Activated CD4-positive, alpha-beta memory T cell treated with anti-CD3 and anti-CD28 coated beads for 36 hours (primary cell): ENCODE measurements around the gene FUOM. TPM values are rescaled to one million over a fixed set of nuclear protein-coding genes. Genes with fewer than 3 reads are reported as not detected.
"Not testable (repeated sequence)": the region's sequence is repeated elsewhere in the genome, so short reads cannot be mapped to it uniquely, and the experiment has no call there.

Source experiments
- CTCF ChIA-PET: fragments of 350-600 bp; sonication (Branson Sonifier 250); formaldehyde crosslinking; loops from one replicate; lab custom pipeline; 2021; ENCODE audit warnings: antibody characterized with exemption, inconsistent platforms; lab: Charles Lee
- POLR2A ChIA-PET: fragments of 350-600 bp; sonication (Branson Sonifier 250); formaldehyde crosslinking; loops from one replicate; lab custom pipeline; 2021; ENCODE audit warnings: antibody characterized with exemption; lab: Charles Lee
- DNase-seq: peaks from one replicate; pipeline ENCODE4 v3.0.0-alpha.2; 2020
- H3K27ac Mint-ChIP-seq: one replicate; pipeline ENCODE4 v1.8.0; 2021; ENCODE audit warnings: mixed read lengths
- H3K27me3 Mint-ChIP-seq: one replicate; pipeline ENCODE4 v1.8.0; 2021; ENCODE audit warnings: mixed read lengths
- H3K36me3 Mint-ChIP-seq: one replicate; pipeline ENCODE4 v1.8.0; 2021; ENCODE audit warnings: mixed read lengths
- H3K4me1 Mint-ChIP-seq: one replicate; pipeline ENCODE4 v1.8.0; 2021; ENCODE audit warnings: low read depth, mixed read lengths
- H3K4me3 Mint-ChIP-seq: one replicate; pipeline ENCODE4 v1.8.0; 2021; ENCODE audit warnings: mild to moderate bottlenecking, mixed read lengths
- H3K9me3 Mint-ChIP-seq: one replicate; pipeline ENCODE4 v1.8.0; 2021; ENCODE audit warnings: mixed read lengths
- intact Hi-C: fragments of 100-400 bp; cut with micrococcal nuclease; formaldehyde crosslinking; loops from one replicate; pipeline ENCODE4 v1.15.1; 2023
- total RNA-seq, 2 experiments: library from RNA; stranded (reverse); gene quantifications; one replicate each; pipeline ENCODE4 v1.2.3, GENCODE V29; 2021

The FUOM gene
- total RNA-seq, 2 experiments from 2014 or later, result 46.5 to 49.8 TPM

DNA sequence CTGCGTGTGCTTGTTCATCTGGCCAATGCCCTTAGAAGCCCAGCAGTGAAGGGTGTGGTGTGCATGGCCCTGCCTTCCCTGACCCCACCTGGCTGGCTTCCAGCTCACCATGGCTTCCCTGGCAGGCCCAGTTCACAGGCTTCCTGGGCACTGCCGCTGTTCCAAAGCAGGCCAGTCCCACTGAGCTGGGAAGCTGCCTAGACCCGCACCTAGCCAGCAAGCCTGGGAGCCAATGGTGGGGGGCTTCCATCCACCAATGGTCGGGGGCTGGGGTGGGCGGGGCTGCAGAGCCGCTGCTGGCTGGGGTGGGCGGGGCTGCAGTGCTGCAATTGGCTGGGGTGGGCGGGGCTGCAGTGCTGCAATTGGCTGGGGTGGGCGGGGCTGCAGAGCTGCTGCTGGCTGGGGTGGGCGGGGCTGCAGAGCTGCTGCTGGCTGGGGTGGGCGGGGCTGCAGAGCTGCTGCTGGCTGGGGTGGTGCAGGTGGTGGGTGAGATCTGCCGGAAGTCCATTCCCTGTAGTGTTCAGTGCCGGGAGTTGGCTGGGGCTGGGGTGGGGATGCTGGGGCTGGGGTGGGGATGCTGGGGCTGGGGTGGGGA lies 33.5 kb downstream of the FUOM start:
- peaks cover 20% of the 10 kb centered on the region for H3K27me3 Mint-ChIP-seq
- intact Hi-C loops, result loop anchor here (10.0 kb wide), 1 partner anchor 171 kb away; no protein-coding TSS in a partner anchor
- no peaks in the 10 kb centered on the region for H3K36me3 Mint-ChIP-seq
- CTCF ChIA-PET, result interaction anchor here (0.7 to 0.9 kb wide), 2 partner anchors 16 to 37 kb away, joined by 3 to 5 read pairs; no protein-coding TSS in a partner anchor
- H3K4me1 Mint-ChIP-seq, result peaks cover 4% of the 10 kb centered on the region
- no peaks in the 10 kb centered on the region for H3K9me3 Mint-ChIP-seq
- no peak overlapping the region for H3K4me3 Mint-ChIP-seq
- POLR2A ChIA-PET, result no interaction called here
- peak; percentile 83 for DNase-seq
- no peak overlapping the region for H3K27ac Mint-ChIP-seq

DNA sequence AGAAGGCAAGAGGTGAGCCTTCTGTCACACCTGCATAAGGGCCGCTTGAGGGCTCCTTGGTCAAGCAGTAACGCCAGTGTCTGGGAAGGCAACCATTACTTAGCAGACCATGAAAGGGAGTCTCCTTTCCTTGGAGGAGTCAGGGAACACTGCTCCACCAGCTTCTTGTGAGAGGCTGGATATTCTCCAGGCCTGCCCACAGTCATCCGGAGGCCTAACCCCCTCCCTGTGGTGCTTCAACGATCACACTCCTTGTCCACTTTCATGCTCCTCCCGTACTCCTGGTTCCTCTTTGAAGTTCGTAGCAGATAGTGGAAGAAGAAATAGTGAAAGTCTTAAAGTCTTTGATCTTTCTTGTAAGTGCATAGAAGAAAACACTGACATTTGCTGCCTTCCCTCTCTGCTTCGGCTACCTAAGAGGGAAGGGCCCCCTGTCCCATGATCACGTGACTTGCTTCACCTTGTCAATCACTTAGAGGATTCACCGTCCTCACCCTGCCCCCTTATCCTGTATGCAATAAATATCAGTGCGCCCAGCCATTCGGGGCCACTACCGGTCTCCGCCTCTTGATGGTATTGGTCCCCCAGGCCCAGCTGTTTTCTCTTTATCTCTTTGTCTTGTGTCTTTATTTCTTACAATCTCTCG lies 35.6 kb downstream of the FUOM start:
- intact Hi-C loops, result loop anchor here (10.0 kb wide), 1 partner anchor 173 kb away; no protein-coding TSS in a partner anchor
- Mint-ChIP-seq H3K4me1 (peaks cover 11% of the 10 kb centered on the region), H3K27me3 (peaks cover 13% of the 10 kb centered on the region)
- POLR2A ChIA-PET, H3K36me3 Mint-ChIP-seq, H3K9me3 Mint-ChIP-seq, DNase-seq, H3K27ac Mint-ChIP-seq, H3K4me3 Mint-ChIP-seq: not testable (repeated sequence)
- CTCF ChIA-PET, result interaction anchor here (1.6 kb wide), 1 partner anchor 8 kb away, joined by 7 read pairs; no protein-coding TSS in a partner anchor

- H3K27me3 Mint-ChIP-seq, POLR2A ChIA-PET, H3K9me3 Mint-ChIP-seq, H3K4me3 Mint-ChIP-seq, H3K27ac Mint-ChIP-seq, DNase-seq, H3K36me3 Mint-ChIP-seq: not testable (repeated sequence)
- intact Hi-C loops, result loop anchor here (10.0 kb wide), 1 partner anchor 174 kb away; no protein-coding TSS in a partner anchor
- CTCF ChIA-PET, result interaction anchor here (1.6 to 1.8 kb wide), 2 partner anchors 9 to 177 kb away, joined by 4 to 7 read pairs; no protein-coding TSS in a partner anchor
- peaks cover 11% of the 10 kb centered on the region for H3K4me1 Mint-ChIP-seq
Measured at GRCh38 chr10:133320852-133321422, 36.9 kb downstream of the FUOM start.

GRCh38 chr10:133318494-133319127 lies 39.2 kb downstream of the FUOM start:
- H3K9me3 Mint-ChIP-seq, result no peaks in the 10 kb centered on the region
- no peak overlapping the region for H3K27ac Mint-ChIP-seq
- DNase-seq, result peak; percentile 81
- POLR2A ChIA-PET, result no interaction called here
- H3K4me1 Mint-ChIP-seq, result peaks cover 9% of the 10 kb centered on the region
- H3K4me3 Mint-ChIP-seq, result peak overlapping the region; percentile 59
- H3K36me3 Mint-ChIP-seq, result no peaks in the 10 kb centered on the region
- CTCF ChIA-PET, result interaction anchor here (0.7 to 2.1 kb wide), 5 partner anchors 11 to 175 kb away, joined by 3 to 9 read pairs (median 4); no protein-coding TSS in a partner anchor
- no peaks in the 10 kb centered on the region for H3K27me3 Mint-ChIP-seq
- intact Hi-C loops, result no loop called here

- Mint-ChIP-seq H3K36me3 (peaks cover 2% of the 10 kb centered on the region), H3K27me3 (no peaks in the 10 kb centered on the region), H3K4me3 (no peak overlapping the region), H3K4me1 (peaks cover 9% of the 10 kb centered on the region), H3K27ac (no peak overlapping the region), H3K9me3 (no peaks in the 10 kb centered on the region)
- intact Hi-C loops, result no loop called here
- no peak for DNase-seq
- ChIA-PET POLR2A (no interaction called here), CTCF (interaction anchor here (3.9 kb wide), 1 partner anchor 12 kb away, joined by 30 read pairs; no protein-coding TSS in a partner anchor)
Measured at GRCh38 chr10:133316732-133317131, 41.1 kb downstream of the FUOM start.

- intact Hi-C loops, result no loop called here
- peaks cover 9% of the 10 kb centered on the region for H3K4me1 Mint-ChIP-seq
- ChIA-PET CTCF (interaction anchor here (0.6 to 3.9 kb wide), 2 partner anchors 12 to 136 kb away, joined by 3 to 30 read pairs; no protein-coding TSS in a partner anchor), POLR2A (no interaction called here)
- no peak overlapping the region for H3K4me3 Mint-ChIP-seq
- no peak for DNase-seq
- H3K36me3 Mint-ChIP-seq, result peaks cover 2% of the 10 kb centered on the region
- no peak overlapping the region for H3K27ac Mint-ChIP-seq
- no peaks in the 10 kb centered on the region for H3K27me3 Mint-ChIP-seq
- no peaks in the 10 kb centered on the region for H3K9me3 Mint-ChIP-seq
Measured at GRCh38 chr10:133316266-133316665, 41.6 kb downstream of the FUOM start.

DNA sequence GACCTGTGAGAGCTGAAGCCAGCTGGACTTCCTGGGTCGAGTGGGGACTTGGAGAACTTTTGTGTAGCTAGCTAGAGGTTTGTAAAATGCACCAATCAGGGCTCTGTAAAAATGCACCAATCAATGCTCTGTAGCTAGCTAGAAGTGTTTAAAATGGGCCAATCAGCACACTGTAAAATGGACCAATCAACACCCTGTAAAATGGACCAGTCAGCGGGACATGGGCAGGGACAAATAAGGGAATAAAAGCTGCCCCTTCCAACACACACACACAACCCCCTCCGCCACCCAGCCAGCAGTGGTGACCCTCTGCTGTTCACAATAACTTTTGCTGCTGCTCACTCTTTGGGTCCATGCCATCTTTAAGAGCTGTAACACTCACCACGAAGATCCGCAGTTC lies 42.0 kb downstream of the FUOM start:
- intact Hi-C loops, result no loop called here
- no peak overlapping the region for H3K27ac Mint-ChIP-seq
- CTCF ChIA-PET, result interaction anchor here (0.6 to 3.9 kb wide), 2 partner anchors 13 to 136 kb away, joined by 3 to 30 read pairs; no protein-coding TSS in a partner anchor
- H3K4me1 Mint-ChIP-seq, result peaks cover 9% of the 10 kb centered on the region
- DNase-seq, result no peak
- POLR2A ChIA-PET, result no interaction called here
- peaks cover 2% of the 10 kb centered on the region for H3K36me3 Mint-ChIP-seq
- H3K4me3 Mint-ChIP-seq, result no peak overlapping the region
- no peaks in the 10 kb centered on the region for H3K9me3 Mint-ChIP-seq
- no peaks in the 10 kb centered on the region for H3K27me3 Mint-ChIP-seq

DNA sequence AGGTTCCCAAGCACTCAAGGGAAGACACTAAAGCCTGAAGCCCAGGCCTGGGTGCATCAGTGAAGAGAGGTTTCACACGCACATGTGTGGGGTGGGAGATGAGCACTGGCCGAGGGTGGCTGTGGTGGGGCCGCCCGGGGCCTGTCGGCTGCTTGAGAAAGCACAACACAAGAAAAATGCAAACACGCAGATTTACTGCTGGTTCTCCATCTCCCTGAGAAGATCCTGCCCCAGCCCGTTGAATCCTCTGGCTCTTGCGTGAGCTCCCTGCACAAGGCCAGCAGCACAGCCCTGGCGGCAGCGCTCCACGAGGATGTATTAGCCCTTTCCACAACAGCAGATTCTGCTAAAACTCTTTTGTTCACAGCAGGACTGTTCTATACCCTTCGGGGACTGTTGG lies 42.9 kb downstream of the FUOM start:
- no peaks in the 10 kb centered on the region for H3K9me3 Mint-ChIP-seq
- peaks cover 9% of the 10 kb centered on the region for H3K4me1 Mint-ChIP-seq
- peaks cover 6% of the 10 kb centered on the region for H3K36me3 Mint-ChIP-seq
- no peak overlapping the region for H3K4me3 Mint-ChIP-seq
- intact Hi-C loops, result no loop called here
- H3K27me3 Mint-ChIP-seq, result no peaks in the 10 kb centered on the region
- ChIA-PET CTCF (interaction anchor here (1.3 to 3.9 kb wide), 2 partner anchors 14 to 17 kb away, joined by 3 to 30 read pairs; no protein-coding TSS in a partner anchor), POLR2A (no interaction called here)
- DNase-seq, result no peak
- H3K27ac Mint-ChIP-seq, result no peak overlapping the region

GRCh38 chr10:133313192-133313591 lies 44.6 kb downstream of the FUOM start:
- POLR2A ChIA-PET, result no interaction called here
- no peak overlapping the region for H3K27ac Mint-ChIP-seq

GRCh38 chr10:133312769-133313145 lies 45.1 kb downstream of the FUOM start:
- Mint-ChIP-seq H3K27ac (no peak overlapping the region), H3K9me3 (no peaks in the 10 kb centered on the region), H3K36me3 (peaks cover 12% of the 10 kb centered on the region), H3K4me3 (no peak overlapping the region), H3K27me3 (no peaks in the 10 kb centered on the region), H3K4me1 (peaks cover 1% of the 10 kb centered on the region)
- ChIA-PET CTCF (interaction anchor here (3.9 kb wide), 1 partner anchor 16 kb away, joined by 30 read pairs; no protein-coding TSS in a partner anchor), POLR2A (no interaction called here)
- no peak for DNase-seq
- intact Hi-C loops, result no loop called here

More at GRCh38 chr10:133313192-133313591, 44.6 kb downstream of the FUOM start:
- peaks cover 8% of the 10 kb centered on the region for H3K36me3 Mint-ChIP-seq
- no peaks in the 10 kb centered on the region for H3K9me3 Mint-ChIP-seq
- DNase-seq, result no peak
- H3K27me3 Mint-ChIP-seq, result no peaks in the 10 kb centered on the region
- no peak overlapping the region for H3K4me3 Mint-ChIP-seq
- CTCF ChIA-PET, result interaction anchor here (0.8 to 3.9 kb wide), 2 partner anchors 15 to 23 kb away, joined by 3 to 30 read pairs; partner anchors contain the start of gene CALY
- intact Hi-C loops, result no loop called here
- no peaks in the 10 kb centered on the region for H3K4me1 Mint-ChIP-seq

- Mint-ChIP-seq H3K27ac (no peak overlapping the region), H3K4me1 (peaks cover 7% of the 10 kb centered on the region), H3K36me3 (peaks cover 12% of the 10 kb centered on the region), H3K4me3 (no peak overlapping the region), H3K27me3 (no peaks in the 10 kb centered on the region), H3K9me3 (no peaks in the 10 kb centered on the region)
- ChIA-PET CTCF (no interaction called here), POLR2A (no interaction called here)
- intact Hi-C loops, result no loop called here
- DNase-seq, result no peak
Measured at GRCh38 chr10:133312016-133312768, 45.6 kb downstream of the FUOM start.
